ENCODE results near the gene HOXA3. TPM values are rescaled to one million over a fixed set of nuclear protein-coding genes. Genes with fewer than 3 reads are reported as not detected.

Gene HOXA3
- polyA plus RNA-seq, 1 of the 3 experiments (the other 2 are of a cell fraction): 0.15 TPM

DNA sequence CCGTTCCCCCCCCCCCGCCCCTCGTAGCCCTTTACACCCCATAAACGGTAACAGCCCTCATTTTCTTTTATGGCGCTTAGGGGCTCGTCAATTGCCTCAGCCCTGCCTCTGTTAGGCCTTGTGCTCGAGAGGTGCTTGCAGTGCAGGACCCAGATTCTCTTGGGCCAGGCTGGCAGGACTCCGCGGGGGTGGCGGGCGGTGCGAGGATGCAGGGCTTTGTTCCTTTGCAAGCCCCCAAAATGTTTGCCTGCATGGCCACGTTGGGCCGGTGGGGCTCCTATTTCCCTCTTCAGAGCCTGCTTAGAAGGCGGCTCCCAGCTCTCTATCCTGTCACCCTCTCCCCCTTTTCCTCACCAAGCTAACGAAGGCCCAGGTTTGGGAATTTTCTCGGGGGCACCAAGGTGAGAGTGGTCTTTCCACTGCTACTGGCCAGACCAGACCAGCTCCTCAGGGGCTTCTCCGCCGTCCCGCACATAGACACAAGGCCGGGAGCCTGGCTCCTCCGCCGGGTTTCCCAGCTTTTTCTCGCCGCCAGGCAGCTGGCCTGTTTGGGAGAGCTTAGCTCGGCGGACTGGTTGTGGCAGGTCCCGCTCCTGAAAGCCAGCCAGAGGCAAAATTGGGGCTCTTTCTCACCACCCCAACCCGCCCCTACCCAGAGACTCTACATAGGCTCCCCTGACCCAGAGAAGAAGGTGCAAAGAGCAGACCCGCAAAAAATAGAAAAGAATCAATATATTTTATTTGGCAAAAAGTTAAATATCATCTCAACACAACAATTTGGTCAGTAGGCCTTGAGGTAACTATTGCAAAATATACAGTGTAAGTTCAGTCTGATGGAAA, 9.6 kb upstream of the HOXA3 start (continued):
- TF ChIP-seq, protein P1, sequence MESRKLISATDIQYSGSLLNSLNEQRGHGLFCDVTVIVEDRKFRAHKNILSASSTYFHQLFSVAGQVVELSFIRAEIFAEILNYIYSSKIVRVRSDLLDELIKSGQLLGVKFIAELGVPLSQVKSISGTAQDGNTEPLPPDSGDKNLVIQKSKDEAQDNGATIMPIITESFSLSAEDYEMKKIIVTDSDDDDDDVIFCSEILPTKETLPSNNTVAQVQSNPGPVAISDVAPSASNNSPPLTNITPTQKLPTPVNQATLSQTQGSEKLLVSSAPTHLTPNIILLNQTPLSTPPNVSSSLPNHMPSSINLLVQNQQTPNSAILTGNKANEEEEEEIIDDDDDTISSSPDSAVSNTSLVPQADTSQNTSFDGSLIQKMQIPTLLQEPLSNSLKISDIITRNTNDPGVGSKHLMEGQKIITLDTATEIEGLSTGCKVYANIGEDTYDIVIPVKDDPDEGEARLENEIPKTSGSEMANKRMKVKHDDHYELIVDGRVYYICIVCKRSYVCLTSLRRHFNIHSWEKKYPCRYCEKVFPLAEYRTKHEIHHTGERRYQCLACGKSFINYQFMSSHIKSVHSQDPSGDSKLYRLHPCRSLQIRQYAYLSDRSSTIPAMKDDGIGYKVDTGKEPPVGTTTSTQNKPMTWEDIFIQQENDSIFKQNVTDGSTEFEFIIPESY (IDR thresholded peaks at IDR 0.05; ENCODE audit: borderline replicate concordance, low read depth): no peak

DNA sequence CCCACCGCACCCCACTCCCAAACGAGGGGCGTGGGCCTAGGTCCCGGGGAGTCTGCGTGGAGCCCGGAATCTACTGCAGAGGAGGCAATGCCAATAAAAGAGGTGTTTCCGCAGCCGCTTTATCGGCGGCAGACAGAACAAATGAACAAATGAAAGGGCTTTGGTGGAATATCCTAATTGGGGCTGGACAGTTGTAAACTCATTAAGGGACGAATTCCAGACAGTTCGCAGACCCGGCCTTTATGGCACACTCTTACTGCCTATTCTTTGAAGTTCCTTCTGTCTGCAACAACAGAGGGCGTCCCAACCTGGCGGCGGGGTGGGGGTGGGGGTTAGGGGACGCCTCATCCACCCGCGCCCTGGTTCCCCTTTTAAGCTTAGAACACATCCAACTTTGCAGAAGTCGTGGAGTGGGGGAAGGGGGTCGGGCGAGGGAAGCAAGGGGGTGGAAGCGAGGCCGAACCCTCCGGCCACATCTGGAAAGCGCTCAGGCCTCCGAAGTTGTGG, 8.9 kb upstream of the HOXA3 start:
- WGBS (ENCODE audit: low lambda C conversion rate): 15% methylated on average over 24 of the region's 27 CpGs
- CTCF ChIA-PET: interaction anchor here (0.6 to 12.1 kb wide), 71 partner anchors 13 to 1274 kb away, joined by 3 to 270 read pairs (median 4); partner anchors contain the start of genes HIBADH, HOXA10, HOXA11 and HOXA3
- POLR2A ChIA-PET: interaction anchor here (1.3 kb wide), 1 partner anchor 11 kb away, joined by 3 read pairs; no protein-coding TSS in a partner anchor

More for the DNA sequence above, 8.9 kb upstream of the HOXA3 start:
- Histone ChIP-seq H4K20me1 (ENCODE audit: insufficient read depth) (no peaks in the 10 kb centered on the region), H3K27ac (ENCODE audit: low read depth in 2 of 2, low read length in 1 of 2) (no peak overlapping the region), H3K9me2 (no peaks in the 10 kb centered on the region), H3K4me2 (peak overlapping the region; percentile 97), H3K36me3 (replicated peaks in 1 of 2; ENCODE audit: control insufficient read depth in 1 of 2, insufficient read depth in 2 of 2, low read length in 1 of 2) (no peaks in the 10 kb centered on the region), H3K79me2 (ENCODE audit: insufficient read depth) (no peaks in the 10 kb centered on the region), H3K27me3 (ENCODE audit: insufficient read depth) (peaks cover 91% of the 10 kb centered on the region), H2AFZ (ENCODE audit: low read depth) (peak overlapping the region; percentile 99; the same call in 1 of the 2 replicates), H3K4me1 (ENCODE audit: control insufficient read depth in 1 of 2, insufficient read depth in 2 of 2, low read depth in 1 of 2, low read length in 1 of 2) (peaks cover 0 to 8% of the 10 kb centered on the region in 2 experiments; a peak in 1 of 4 replicates), H3K9ac (no peak overlapping the region), H3F3A (replicated peaks; ENCODE audit: insufficient read depth) (peaks cover 10% of the 10 kb centered on the region), H3K4me3 (ENCODE audit: low read depth in 2 of 2, low read length in 1 of 2) (peak overlapping the region; percentile 39 to 70), H3K9me3 (no peaks in the 10 kb centered on the region)
- no peak for DNase-seq
- TF ChIP-seq RXRA (IDR thresholded peaks at IDR 0.05; ENCODE audit: borderline replicate concordance, low read depth) (no peak), TCF12 (IDR thresholded peaks at IDR 0.05) (no peak)
- TF ChIP-seq, protein P2, sequence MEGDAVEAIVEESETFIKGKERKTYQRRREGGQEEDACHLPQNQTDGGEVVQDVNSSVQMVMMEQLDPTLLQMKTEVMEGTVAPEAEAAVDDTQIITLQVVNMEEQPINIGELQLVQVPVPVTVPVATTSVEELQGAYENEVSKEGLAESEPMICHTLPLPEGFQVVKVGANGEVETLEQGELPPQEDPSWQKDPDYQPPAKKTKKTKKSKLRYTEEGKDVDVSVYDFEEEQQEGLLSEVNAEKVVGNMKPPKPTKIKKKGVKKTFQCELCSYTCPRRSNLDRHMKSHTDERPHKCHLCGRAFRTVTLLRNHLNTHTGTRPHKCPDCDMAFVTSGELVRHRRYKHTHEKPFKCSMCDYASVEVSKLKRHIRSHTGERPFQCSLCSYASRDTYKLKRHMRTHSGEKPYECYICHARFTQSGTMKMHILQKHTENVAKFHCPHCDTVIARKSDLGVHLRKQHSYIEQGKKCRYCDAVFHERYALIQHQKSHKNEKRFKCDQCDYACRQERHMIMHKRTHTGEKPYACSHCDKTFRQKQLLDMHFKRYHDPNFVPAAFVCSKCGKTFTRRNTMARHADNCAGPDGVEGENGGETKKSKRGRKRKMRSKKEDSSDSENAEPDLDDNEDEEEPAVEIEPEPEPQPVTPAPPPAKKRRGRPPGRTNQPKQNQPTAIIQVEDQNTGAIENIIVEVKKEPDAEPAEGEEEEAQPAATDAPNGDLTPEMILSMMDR (IDR thresholded peaks at IDR 0.05): 0 out of 2 replicates have a peak, but pooled peaks have one; percentile 35
- TF ChIP-seq, protein P3, sequence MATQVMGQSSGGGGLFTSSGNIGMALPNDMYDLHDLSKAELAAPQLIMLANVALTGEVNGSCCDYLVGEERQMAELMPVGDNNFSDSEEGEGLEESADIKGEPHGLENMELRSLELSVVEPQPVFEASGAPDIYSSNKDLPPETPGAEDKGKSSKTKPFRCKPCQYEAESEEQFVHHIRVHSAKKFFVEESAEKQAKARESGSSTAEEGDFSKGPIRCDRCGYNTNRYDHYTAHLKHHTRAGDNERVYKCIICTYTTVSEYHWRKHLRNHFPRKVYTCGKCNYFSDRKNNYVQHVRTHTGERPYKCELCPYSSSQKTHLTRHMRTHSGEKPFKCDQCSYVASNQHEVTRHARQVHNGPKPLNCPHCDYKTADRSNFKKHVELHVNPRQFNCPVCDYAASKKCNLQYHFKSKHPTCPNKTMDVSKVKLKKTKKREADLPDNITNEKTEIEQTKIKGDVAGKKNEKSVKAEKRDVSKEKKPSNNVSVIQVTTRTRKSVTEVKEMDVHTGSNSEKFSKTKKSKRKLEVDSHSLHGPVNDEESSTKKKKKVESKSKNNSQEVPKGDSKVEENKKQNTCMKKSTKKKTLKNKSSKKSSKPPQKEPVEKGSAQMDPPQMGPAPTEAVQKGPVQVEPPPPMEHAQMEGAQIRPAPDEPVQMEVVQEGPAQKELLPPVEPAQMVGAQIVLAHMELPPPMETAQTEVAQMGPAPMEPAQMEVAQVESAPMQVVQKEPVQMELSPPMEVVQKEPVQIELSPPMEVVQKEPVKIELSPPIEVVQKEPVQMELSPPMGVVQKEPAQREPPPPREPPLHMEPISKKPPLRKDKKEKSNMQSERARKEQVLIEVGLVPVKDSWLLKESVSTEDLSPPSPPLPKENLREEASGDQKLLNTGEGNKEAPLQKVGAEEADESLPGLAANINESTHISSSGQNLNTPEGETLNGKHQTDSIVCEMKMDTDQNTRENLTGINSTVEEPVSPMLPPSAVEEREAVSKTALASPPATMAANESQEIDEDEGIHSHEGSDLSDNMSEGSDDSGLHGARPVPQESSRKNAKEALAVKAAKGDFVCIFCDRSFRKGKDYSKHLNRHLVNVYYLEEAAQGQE (IDR thresholded peaks at IDR 0.05; ENCODE audit: low read depth, low read length): no peak
